Ureter (tissue), 1 donor: Measurements from ENCODE around the gene SPRR3. TPM values are rescaled to one million over a fixed set of nuclear protein-coding genes. Genes with fewer than 3 reads are reported as not detected.

Source experiments
- DNase-seq: peaks from one replicate; pipeline ENCODE4 v3.0.0-alpha.2; 2020; ENCODE audit warnings: low spot score
- total RNA-seq: library from RNA; stranded (reverse); gene quantifications from one replicate; pipeline ENCODE4 v1.2.4, GENCODE V29; 2023
- donor health status: DM: yes; HTN: yes; CAD: no.

Gene SPRR3
- total RNA-seq, 1 donor from 2014 or later = 79.0 TPM

GRCh38 chr1:153049211-153049610 lies 47.7 kb downstream of the SPRR3 start:
- DNase-seq = no peak

Other genes starting within 250 kb of the SPRR3 start
- not detected for gene KPRP, start 243.7 kb upstream of the SPRR3 start, total RNA-seq
- not detected for gene LCE1F, start 226.6 kb upstream of the SPRR3 start, total RNA-seq
- gene LCE1E, start 215.5 kb upstream of the SPRR3 start, total RNA-seq = not detected
- not detected for gene LCE1D, start 205.0 kb upstream of the SPRR3 start, total RNA-seq
- gene LCE1C, start 195.1 kb upstream of the SPRR3 start, total RNA-seq = not detected
- gene LCE1B, start 189.8 kb upstream of the SPRR3 start, total RNA-seq = not detected
- not detected for gene LCE1A, start 174.3 kb upstream of the SPRR3 start, total RNA-seq
- not detected for gene LCE6A, start 158.9 kb upstream of the SPRR3 start, total RNA-seq
- gene LCE7A, start 141.8 kb upstream of the SPRR3 start, total RNA-seq = not detected
- not detected for gene SMCP, start 123.4 kb upstream of the SPRR3 start, total RNA-seq
- 43.4 TPM for gene IVL, start 93.2 kb upstream of the SPRR3 start, total RNA-seq
- gene SPRR5, start 54.5 kb upstream of the SPRR3 start, total RNA-seq = not detected
- not detected for gene SPRR4, start 31.1 kb upstream of the SPRR3 start, total RNA-seq
- 13.8 TPM for gene SPRR1A, start 17.7 kb upstream of the SPRR3 start, total RNA-seq
- 0.91 TPM for gene SPRR1B, start 29.5 kb downstream of the SPRR3 start, total RNA-seq
- not detected for gene SPRR2D, start 39.4 kb downstream of the SPRR3 start, total RNA-seq
- gene SPRR2A, start 55.8 kb downstream of the SPRR3 start, total RNA-seq = 0.96 TPM
- not detected for gene SPRR2B, start 69.9 kb downstream of the SPRR3 start, total RNA-seq
- gene SPRR2E, start 92.8 kb downstream of the SPRR3 start, total RNA-seq = not detected
- gene SPRR2F, start 111.8 kb downstream of the SPRR3 start, total RNA-seq = not detected
- gene SPRR2G, start 149.1 kb downstream of the SPRR3 start, total RNA-seq = not detected
- gene LELP1, start 201.7 kb downstream of the SPRR3 start, total RNA-seq = not detected
- not detected for gene PRR9, start 215.8 kb downstream of the SPRR3 start, total RNA-seq